SK-N-SH treated with all-trans-retinoic acid at 6 μM for 48 hours (cell line): ENCODE data around the gene BICD1.

ENCODE experiments used
- ATAC-seq: fragments of 200-7000 bp; cut with Tn5 transposase; 3 replicates; pipeline ENCODE4 v1.9.1; 2020; ENCODE audit warnings: mild to moderate bottlenecking, moderate library complexity
- ARNTL ChIP-seq: fragments of 450-650 bp; formaldehyde crosslinking; IDR thresholded peaks from 2 replicates; pipeline ENCODE4 v1.5.0; 2020; ENCODE audit warnings: low read depth, mild to moderate bottlenecking, moderate library complexity, borderline replicate concordance
- BACH2 ChIP-seq: fragments of 250-450 bp; sonication (Bioruptor Pico); IDR thresholded peaks from 2 replicates; pipeline ENCODE4 v1.9.0; 2021; ENCODE audit warnings: mild to moderate bottlenecking, borderline replicate concordance
- CSDC2 ChIP-seq: fragments of 250-450 bp; sonication (Bioruptor Pico); IDR thresholded peaks from 2 replicates; pipeline ENCODE4 v1.5.0; 2020; ENCODE audit warnings: mild to moderate bottlenecking, moderate library complexity
- ESRRG ChIP-seq: fragments of 250-450 bp; sonication (Bioruptor Pico); IDR thresholded peaks from 2 replicates; pipeline ENCODE4 v1.6.1; 2021; ENCODE audit warnings: mild to moderate bottlenecking
- ISL1 ChIP-seq: fragments of 250-450 bp; sonication (Bioruptor Pico); IDR thresholded peaks from 2 replicates; pipeline ENCODE4 v2.1.2; 2022; ENCODE audit warnings: mild to moderate bottlenecking, moderate library complexity
- OSR1 ChIP-seq: fragments of 250-450 bp; sonication (Bioruptor Pico); IDR thresholded peaks from 2 replicates; pipeline ENCODE4 v1.8.0; 2022; ENCODE audit warnings: moderate library complexity, mild to moderate bottlenecking, inconsistent platforms
- PPARA ChIP-seq: fragments of 250-450 bp; sonication (Bioruptor Pico); IDR thresholded peaks from 2 replicates; pipeline ENCODE4 v1.5.0; 2020; ENCODE audit warnings: mild to moderate bottlenecking, borderline replicate concordance
- RARB ChIP-seq: fragments of 250-450 bp; sonication (Bioruptor Pico); IDR thresholded peaks from 2 replicates; pipeline ENCODE4 v1.8.0; 2021; ENCODE audit warnings: mild to moderate bottlenecking, moderate library complexity
- SNAI2 ChIP-seq: fragments of 250-450 bp; sonication (Bioruptor Pico); IDR thresholded peaks from 2 replicates; pipeline ENCODE4 v1.5.0; 2020; ENCODE audit warnings: mild to moderate bottlenecking, moderate library complexity
- TCF4 ChIP-seq: fragments of 250-450 bp; sonication (Bioruptor Pico); IDR thresholded peaks from 2 replicates; pipeline ENCODE4 v1.8.0; 2021; ENCODE audit warnings: mild to moderate bottlenecking, moderate library complexity, borderline replicate concordance
- ZC3H10 ChIP-seq: fragments of 250-450 bp; sonication (Bioruptor Pico); IDR thresholded peaks from 2 replicates; pipeline ENCODE4 v1.5.1; 2021; ENCODE audit warnings: mild to moderate bottlenecking, moderate library complexity
- ZFP3 ChIP-seq: fragments of 250-450 bp; sonication (Bioruptor Pico); IDR thresholded peaks from 2 replicates; pipeline ENCODE4 v1.5.0; 2020; ENCODE audit warnings: mild to moderate bottlenecking, moderate library complexity
- ZFP30 ChIP-seq: fragments of 450-650 bp; formaldehyde crosslinking; IDR thresholded peaks from 2 replicates; pipeline ENCODE4 v1.5.0; 2022; ENCODE audit warnings: mild to moderate bottlenecking, moderate library complexity
- ZNF565 ChIP-seq: fragments of 450-650 bp; formaldehyde crosslinking; conservative IDR thresholded peaks from 2 replicates; pipeline ENCODE4 v1.5.0; 2020; ENCODE audit warnings: low read depth, mild to moderate bottlenecking, moderate library complexity
- ZNF70 ChIP-seq: fragments of 450-650 bp; formaldehyde crosslinking; IDR thresholded peaks from 2 replicates; pipeline ENCODE4 v1.5.0; 2020; ENCODE audit warnings: mild to moderate bottlenecking, moderate library complexity
- ZNF8 ChIP-seq: fragments of 450-650 bp; formaldehyde crosslinking; IDR thresholded peaks from 2 replicates; pipeline ENCODE4 v1.5.0; 2020; ENCODE audit warnings: mild to moderate bottlenecking, moderate library complexity
- TF ChIP-seq, protein P1 (sequence below): fragments of 250-450 bp; sonication (Bioruptor Pico); IDR thresholded peaks from 2 replicates; pipeline ENCODE4 v1.5.1; 2021; ENCODE audit warnings: mild to moderate bottlenecking, moderate library complexity
- TF ChIP-seq, protein P2 (sequence below): fragments of 250-450 bp; sonication (Bioruptor Pico); IDR thresholded peaks from 2 replicates; pipeline ENCODE4 v1.8.0; 2020; ENCODE audit warnings: mild to moderate bottlenecking, moderate library complexity, borderline replicate concordance
- TF ChIP-seq, protein P3 (sequence below): fragments of 250-450 bp; sonication (Bioruptor Pico); IDR thresholded peaks from 2 replicates; pipeline ENCODE4 v1.5.1; 2020; ENCODE audit warnings: low read depth, mild to moderate bottlenecking, moderate library complexity
- TF ChIP-seq, protein P4 (sequence below): fragments of 250-450 bp; sonication (Bioruptor Pico); IDR thresholded peaks from 2 replicates; pipeline ENCODE4 v1.8.0; 2021; ENCODE audit warnings: low read depth, mild to moderate bottlenecking, moderate library complexity, borderline replicate concordance

Gene BICD1

DNA sequence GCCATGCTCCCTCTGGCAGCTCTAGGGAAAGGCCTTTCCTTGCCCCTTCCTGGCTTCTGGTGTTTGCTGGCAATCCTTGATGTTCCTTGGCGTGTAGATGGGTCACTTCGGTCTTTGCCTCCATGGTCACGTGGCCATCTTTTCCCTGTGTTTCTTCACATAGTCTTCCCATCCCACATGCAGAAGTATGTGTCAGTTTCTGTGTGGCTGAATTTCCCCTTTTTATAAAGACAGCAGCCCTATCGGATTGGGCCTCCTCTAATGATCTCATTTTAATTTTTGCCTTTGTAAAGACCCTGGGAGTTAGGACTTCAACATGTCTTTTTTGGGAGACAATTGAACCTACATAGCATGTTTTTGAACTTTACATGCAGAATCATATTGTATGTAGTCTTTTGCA is 185.5 kb downstream of the BICD1 start:
- TF ChIP-seq RARB (CRISPR knock-in tag) (no peak), ZNF70 (no peak), ZNF565 (CRISPR knock-in tag) (no peak)
- TF ChIP-seq, protein P1, sequence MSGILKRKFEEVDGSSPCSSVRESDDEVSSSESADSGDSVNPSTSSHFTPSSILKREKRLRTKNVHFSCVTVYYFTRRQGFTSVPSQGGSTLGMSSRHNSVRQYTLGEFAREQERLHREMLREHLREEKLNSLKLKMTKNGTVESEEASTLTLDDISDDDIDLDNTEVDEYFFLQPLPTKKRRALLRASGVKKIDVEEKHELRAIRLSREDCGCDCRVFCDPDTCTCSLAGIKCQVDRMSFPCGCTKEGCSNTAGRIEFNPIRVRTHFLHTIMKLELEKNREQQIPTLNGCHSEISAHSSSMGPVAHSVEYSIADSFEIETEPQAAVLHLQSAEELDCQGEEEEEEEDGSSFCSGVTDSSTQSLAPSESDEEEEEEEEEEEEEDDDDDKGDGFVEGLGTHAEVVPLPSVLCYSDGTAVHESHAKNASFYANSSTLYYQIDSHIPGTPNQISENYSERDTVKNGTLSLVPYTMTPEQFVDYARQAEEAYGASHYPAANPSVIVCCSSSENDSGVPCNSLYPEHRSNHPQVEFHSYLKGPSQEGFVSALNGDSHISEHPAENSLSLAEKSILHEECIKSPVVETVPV (CRISPR knock-in tag) = no peak
- TF ChIP-seq, all 23 proteins: peak for 0
- ATAC-seq = no peak

DNA sequence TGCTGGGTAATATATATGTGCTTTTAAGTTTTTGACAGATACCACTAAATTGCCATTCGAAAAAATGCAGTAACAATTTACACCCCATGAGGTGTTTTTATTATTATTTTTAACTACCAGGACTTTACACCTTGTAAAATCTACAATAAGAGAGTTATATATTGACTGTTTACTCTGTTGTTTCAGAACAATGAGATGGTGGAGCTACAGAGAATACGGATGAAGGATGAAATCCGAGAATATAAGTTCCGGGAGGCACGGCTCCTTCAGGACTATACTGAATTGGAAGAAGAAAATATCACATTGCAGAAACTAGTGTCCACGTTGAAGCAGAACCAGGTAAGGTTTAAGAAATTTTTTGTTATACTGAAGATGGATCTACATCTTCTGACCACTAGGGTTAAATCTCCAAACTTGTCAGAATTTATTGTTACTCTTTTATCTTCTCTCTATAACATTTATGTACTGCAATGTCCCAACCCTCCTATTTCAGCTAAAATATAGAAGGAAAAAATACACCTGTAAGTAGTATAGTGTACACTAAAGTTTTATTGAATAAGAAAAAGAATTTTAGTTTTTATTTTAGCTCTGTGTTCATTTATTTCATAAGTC is 187.3 kb downstream of the BICD1 start:
- ATAC-seq = no peak

DNA sequence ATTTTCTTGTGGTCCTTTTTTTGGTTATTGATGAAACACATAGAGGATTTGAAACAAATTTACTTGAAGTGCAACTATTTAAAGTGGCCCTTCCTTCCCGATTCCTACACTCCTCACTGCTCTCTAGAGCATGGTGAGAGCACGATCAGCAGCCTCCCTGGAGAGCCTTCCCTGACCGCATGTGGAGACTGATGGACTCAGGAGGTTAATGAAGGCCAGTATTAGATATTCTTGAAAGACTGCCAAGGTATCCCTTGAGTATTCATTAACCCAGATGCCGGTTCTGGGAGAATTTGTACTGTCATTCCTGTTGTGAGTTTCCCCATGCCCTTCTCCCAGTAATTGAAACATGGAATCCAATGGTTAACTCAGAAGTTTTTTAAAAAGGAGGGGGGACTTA is 189.9 kb downstream of the BICD1 start:
- no peak; the same call in 2 of the 3 replicates for ATAC-seq
- TF ChIP-seq TCF4 (no peak), RARB (CRISPR knock-in tag) (no peak), SNAI2 (CRISPR knock-in tag) (no peak), OSR1 (CRISPR knock-in tag) (no peak), ARNTL (CRISPR knock-in tag) (no peak), ZNF70 (no peak), CSDC2 (no peak)

More for the DNA sequence above, 187.3 kb downstream of the BICD1 start:
- no peak for TF ChIP-seq PPARA
- TF ChIP-seq ARNTL (CRISPR knock-in tag) = no peak
- TF ChIP-seq, protein P2, sequence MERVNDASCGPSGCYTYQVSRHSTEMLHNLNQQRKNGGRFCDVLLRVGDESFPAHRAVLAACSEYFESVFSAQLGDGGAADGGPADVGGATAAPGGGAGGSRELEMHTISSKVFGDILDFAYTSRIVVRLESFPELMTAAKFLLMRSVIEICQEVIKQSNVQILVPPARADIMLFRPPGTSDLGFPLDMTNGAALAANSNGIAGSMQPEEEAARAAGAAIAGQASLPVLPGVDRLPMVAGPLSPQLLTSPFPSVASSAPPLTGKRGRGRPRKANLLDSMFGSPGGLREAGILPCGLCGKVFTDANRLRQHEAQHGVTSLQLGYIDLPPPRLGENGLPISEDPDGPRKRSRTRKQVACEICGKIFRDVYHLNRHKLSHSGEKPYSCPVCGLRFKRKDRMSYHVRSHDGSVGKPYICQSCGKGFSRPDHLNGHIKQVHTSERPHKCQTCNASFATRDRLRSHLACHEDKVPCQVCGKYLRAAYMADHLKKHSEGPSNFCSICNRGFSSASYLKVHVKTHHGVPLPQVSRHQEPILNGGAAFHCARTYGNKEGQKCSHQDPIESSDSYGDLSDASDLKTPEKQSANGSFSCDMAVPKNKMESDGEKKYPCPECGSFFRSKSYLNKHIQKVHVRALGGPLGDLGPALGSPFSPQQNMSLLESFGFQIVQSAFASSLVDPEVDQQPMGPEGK (CRISPR knock-in tag) = no peak
- TF ChIP-seq ZC3H10 (CRISPR knock-in tag) = no peak
- TF ChIP-seq ZNF565 (CRISPR knock-in tag) = no peak
- TF ChIP-seq, protein P3, sequence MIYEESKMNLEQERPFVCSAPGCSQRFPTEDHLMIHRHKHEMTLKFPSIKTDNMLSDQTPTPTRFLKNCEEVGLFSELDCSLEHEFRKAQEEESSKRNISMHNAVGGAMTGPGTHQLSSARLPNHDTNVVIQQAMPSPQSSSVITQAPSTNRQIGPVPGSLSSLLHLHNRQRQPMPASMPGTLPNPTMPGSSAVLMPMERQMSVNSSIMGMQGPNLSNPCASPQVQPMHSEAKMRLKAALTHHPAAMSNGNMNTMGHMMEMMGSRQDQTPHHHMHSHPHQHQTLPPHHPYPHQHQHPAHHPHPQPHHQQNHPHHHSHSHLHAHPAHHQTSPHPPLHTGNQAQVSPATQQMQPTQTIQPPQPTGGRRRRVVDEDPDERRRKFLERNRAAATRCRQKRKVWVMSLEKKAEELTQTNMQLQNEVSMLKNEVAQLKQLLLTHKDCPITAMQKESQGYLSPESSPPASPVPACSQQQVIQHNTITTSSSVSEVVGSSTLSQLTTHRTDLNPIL (CRISPR knock-in tag) = no peak
- no peak for TF ChIP-seq OSR1 (CRISPR knock-in tag)
- TF ChIP-seq, protein P4, sequence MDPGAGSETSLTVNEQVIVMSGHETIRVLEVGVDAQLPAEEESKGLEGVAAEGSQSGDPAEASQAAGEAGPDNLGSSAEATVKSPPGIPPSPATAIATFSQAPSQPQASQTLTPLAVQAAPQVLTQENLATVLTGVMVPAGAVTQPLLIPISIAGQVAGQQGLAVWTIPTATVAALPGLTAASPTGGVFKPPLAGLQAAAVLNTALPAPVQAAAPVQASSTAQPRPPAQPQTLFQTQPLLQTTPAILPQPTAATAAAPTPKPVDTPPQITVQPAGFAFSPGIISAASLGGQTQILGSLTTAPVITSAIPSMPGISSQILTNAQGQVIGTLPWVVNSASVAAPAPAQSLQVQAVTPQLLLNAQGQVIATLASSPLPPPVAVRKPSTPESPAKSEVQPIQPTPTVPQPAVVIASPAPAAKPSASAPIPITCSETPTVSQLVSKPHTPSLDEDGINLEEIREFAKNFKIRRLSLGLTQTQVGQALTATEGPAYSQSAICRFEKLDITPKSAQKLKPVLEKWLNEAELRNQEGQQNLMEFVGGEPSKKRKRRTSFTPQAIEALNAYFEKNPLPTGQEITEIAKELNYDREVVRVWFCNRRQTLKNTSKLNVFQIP (CRISPR knock-in tag) = no peak
- no peak for TF ChIP-seq ISL1 (CRISPR knock-in tag)
- TF ChIP-seq RARB (CRISPR knock-in tag) = no peak
- no peak for TF ChIP-seq CSDC2

DNA sequence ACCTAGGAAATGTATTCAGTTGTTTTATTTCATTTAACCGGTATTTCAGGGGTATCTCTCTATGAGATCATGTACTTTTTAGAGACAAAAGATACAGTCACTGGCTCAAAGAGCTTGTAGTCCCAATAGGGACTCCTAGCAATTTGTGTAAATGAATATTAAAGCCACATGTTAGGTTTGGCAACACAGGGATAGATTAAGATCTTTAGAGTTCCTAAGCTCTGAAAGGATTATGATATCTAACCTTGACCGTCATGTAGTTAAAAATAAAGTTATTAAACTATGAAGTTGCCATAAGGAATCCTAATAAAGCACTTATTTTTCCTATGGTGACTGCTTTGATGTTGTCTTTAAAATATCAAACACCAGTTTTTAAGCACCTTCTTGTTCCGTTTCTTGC is 192.3 kb downstream of the BICD1 start:
- ATAC-seq = peak; percentile 80
- TF ChIP-seq ZFP3 (CRISPR knock-in tag) (no peak), TCF4 (peak; percentile 56; the same call in 1 of the 2 replicates), ISL1 (CRISPR knock-in tag) (peak; percentile 24; the same call in 1 of the 2 replicates)
- TF ChIP-seq, protein P4 (CRISPR knock-in tag) = no peak

DNA sequence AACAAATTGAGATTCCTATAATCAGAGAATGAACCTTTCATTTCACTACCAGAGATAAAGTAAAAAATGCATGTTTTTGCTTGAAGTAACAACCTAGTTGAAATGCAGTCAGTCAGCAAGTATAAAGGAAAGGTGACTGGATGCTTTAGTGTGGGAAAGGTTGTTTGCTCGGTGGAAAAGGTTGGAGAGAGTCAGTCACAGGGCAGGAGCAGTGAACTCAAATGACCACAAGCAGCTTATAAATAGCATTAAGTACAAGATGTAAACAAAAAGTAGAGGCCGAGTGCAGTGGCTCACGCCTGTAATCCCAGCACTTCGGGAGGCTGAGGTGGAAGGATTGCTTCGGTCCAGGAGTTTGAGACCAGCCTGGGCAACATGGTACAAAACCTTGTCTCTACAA is 194.6 kb downstream of the BICD1 start:
- no peak for ATAC-seq
- TF ChIP-seq ZFP30 (CRISPR knock-in tag) (no peak), ZFP3 (CRISPR knock-in tag) (no peak), SNAI2 (CRISPR knock-in tag) (no peak), ZC3H10 (CRISPR knock-in tag) (no peak), TCF4 (no peak), ISL1 (CRISPR knock-in tag) (no peak), RARB (CRISPR knock-in tag) (no peak), ZNF8 (CRISPR knock-in tag) (no peak), ZNF565 (CRISPR knock-in tag) (no peak), BACH2 (CRISPR knock-in tag) (no peak), CSDC2 (no peak), ZNF70 (no peak), PPARA (no peak), OSR1 (CRISPR knock-in tag) (no peak), ESRRG (CRISPR knock-in tag) (no peak)
- TF ChIP-seq, protein P3 (CRISPR knock-in tag) = no peak
- TF ChIP-seq, protein P1 (CRISPR knock-in tag) = no peak
